HG03139 (cell line): ENCODE data around the gene ZNF526.

ENCODE experiments used
- ATAC-seq: cut with Tn5 transposase; IDR thresholded peaks from one replicate; pipeline ENCODE4 v1.9.1; 2021; ENCODE audit not compliant: unreplicated experiment

ZNF526 gene

GRCh38 chr19:42196011-42197001 lies 23.8 kb upstream of the ZNF526 start:
- no peak for ATAC-seq

GRCh38 chr19:42197375-42197817 lies 22.7 kb upstream of the ZNF526 start:
- ATAC-seq, result no peak

GRCh38 chr19:42198676-42199439 lies 21.3 kb upstream of the ZNF526 start:
- peak; percentile 49 for ATAC-seq

- peak; percentile 33 for ATAC-seq
Observed at GRCh38 chr19:42199440-42200115, 20.5 kb upstream of the ZNF526 start.

GRCh38 chr19:42200116-42200715 lies 19.9 kb upstream of the ZNF526 start:
- ATAC-seq, result no peak

- no peak for ATAC-seq
Observed at GRCh38 chr19:42201489-42202289, 18.4 kb upstream of the ZNF526 start.

GRCh38 chr19:42202290-42202880 lies 17.7 kb upstream of the ZNF526 start:
- ATAC-seq, result no peak

GRCh38 chr19:42203700-42204099 lies 16.4 kb upstream of the ZNF526 start:
- ATAC-seq, result no peak

- no peak for ATAC-seq
Observed at GRCh38 chr19:42204664-42205063, 15.4 kb upstream of the ZNF526 start.

- no peak for ATAC-seq
Observed at GRCh38 chr19:42206871-42207755, 13.0 kb upstream of the ZNF526 start.

- ATAC-seq, result no peak
Observed at GRCh38 chr19:42207767-42208271, 12.3 kb upstream of the ZNF526 start.

- ATAC-seq, result no peak
Observed at GRCh38 chr19:42208612-42209011, 11.5 kb upstream of the ZNF526 start.

- ATAC-seq, result no peak
Observed at GRCh38 chr19:42212886-42213285, 7.2 kb upstream of the ZNF526 start.

- no peak for ATAC-seq
Observed at GRCh38 chr19:42214810-42215485, 5.2 kb upstream of the ZNF526 start.

- no peak for ATAC-seq
Observed at GRCh38 chr19:42216653-42217519, 3.2 kb upstream of the ZNF526 start.

- ATAC-seq, result peak; percentile 56
Observed at GRCh38 chr19:42217520-42218437, 2.3 kb upstream of the ZNF526 start, which contains the start of gene DEDD2. DEDD2 (minus strand) TSS chr19:42217677; CDS start chr19:42217007, 670 bp downstream.
